GM18519 (cell line): ENCODE measurements around the gene CSNK2B.

Source experiments
- ATAC-seq: cut with Tn5 transposase; IDR thresholded peaks from one replicate; pipeline ENCODE4 v1.9.1; 2021; ENCODE audit warnings: mild to moderate bottlenecking, moderate library complexity; ENCODE audit not compliant: unreplicated experiment, low FRiP score

CSNK2B gene

GRCh38 chr6:31710523-31711219, 44.8 kb downstream of the CSNK2B start:
- no peak for ATAC-seq

- no peak for ATAC-seq
These were observed 45.4 kb downstream of the CSNK2B start for GRCh38 chr6:31711233-31711632.

- no peak for ATAC-seq
These were observed 46.4 kb downstream of the CSNK2B start for GRCh38 chr6:31712296-31712695.

- ATAC-seq = no peak
These were observed 47.6 kb downstream of the CSNK2B start for GRCh38 chr6:31713465-31713864.

- no peak for ATAC-seq
These were observed 48.3 kb downstream of the CSNK2B start for GRCh38 chr6:31713991-31714684.

GRCh38 chr6:31715022-31715958, 49.4 kb downstream of the CSNK2B start, which contains the start of gene LY6G6D:
LY6G6D (plus strand) TSS chr6:31715348; CDS start chr6:31715356, 8 bp downstream.
- no peak for ATAC-seq

- no peak for ATAC-seq
These were observed 51.8 kb downstream of the CSNK2B start for GRCh38 chr6:31717499-31718222.

- ATAC-seq = no peak
These were observed 52.4 kb downstream of the CSNK2B start for GRCh38 chr6:31718265-31718664.

- no peak for ATAC-seq
These were observed 53.1 kb downstream of the CSNK2B start for GRCh38 chr6:31719001-31719400.
